Loucy (cell line): ENCODE results near the gene TPD52L1.

ENCODE experiments used
- EZH2phosphoT487 ChIP-seq: fragments of 200-600 bp; IDR thresholded peaks from 2 replicates; pipeline ENCODE4 v1.6.1; 2018; ENCODE audit warnings: antibody characterized with exemption, mild to moderate bottlenecking, moderate library complexity, borderline replicate concordance
- TF ChIP-seq, protein P1 (sequence below): fragments of 200-600 bp; sonication (generic); conservative IDR thresholded peaks from 2 replicates; pipeline ENCODE4 v1.5.1; 2014; ENCODE audit warnings: mild to moderate bottlenecking, antibody characterized with exemption, low read length

DNA sequence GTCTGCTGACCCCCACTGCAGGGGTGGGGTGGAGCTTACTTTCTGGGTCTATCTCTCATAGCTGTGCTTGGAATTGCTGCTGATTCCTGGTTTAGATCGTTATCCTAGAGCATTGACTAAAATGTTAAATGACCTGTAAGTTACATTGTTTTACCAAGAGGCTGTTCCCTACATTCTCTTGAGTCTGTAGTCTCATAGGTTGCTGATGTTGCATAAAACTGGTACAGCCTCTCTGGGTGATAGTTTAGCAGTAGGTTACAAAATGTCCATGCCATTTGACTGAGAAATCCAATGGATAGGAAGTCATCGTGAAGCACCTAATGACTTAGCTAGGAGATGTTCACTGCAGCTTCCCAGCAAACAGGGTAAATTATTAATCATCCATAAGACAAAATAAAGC lies 62.4 kb downstream of the TPD52L1 start:
- TF ChIP-seq, protein P1, sequence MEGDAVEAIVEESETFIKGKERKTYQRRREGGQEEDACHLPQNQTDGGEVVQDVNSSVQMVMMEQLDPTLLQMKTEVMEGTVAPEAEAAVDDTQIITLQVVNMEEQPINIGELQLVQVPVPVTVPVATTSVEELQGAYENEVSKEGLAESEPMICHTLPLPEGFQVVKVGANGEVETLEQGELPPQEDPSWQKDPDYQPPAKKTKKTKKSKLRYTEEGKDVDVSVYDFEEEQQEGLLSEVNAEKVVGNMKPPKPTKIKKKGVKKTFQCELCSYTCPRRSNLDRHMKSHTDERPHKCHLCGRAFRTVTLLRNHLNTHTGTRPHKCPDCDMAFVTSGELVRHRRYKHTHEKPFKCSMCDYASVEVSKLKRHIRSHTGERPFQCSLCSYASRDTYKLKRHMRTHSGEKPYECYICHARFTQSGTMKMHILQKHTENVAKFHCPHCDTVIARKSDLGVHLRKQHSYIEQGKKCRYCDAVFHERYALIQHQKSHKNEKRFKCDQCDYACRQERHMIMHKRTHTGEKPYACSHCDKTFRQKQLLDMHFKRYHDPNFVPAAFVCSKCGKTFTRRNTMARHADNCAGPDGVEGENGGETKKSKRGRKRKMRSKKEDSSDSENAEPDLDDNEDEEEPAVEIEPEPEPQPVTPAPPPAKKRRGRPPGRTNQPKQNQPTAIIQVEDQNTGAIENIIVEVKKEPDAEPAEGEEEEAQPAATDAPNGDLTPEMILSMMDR = no peak
- no peak for TF ChIP-seq EZH2phosphoT487
